Nephron (organoid): Measurements from ENCODE around the gene RNF144A.

Source experiments
- H3K27ac Mint-ChIP-seq, 3 experiments: 2 replicates each; pipeline ENCODE4 v1.8.0; 2020; ENCODE audit warnings: mixed read lengths in 3 of 3, mild to moderate bottlenecking in 2 of 3, moderate library complexity in 1 of 3
- H3K27me3 Mint-ChIP-seq: 2 replicates; pipeline ENCODE4 v1.8.0; 2021; ENCODE audit warnings: low read depth, mild to moderate bottlenecking, moderate library complexity, mixed read lengths
- H3K36me3 Mint-ChIP-seq: 2 replicates; pipeline ENCODE4 v1.8.0; 2020; ENCODE audit warnings: low read depth, mixed read lengths
- H3K4me1 Mint-ChIP-seq: 2 replicates; pipeline ENCODE4 v1.8.0; 2020; ENCODE audit warnings: mixed read lengths
- H3K4me3 Mint-ChIP-seq, 3 experiments: 2 replicates each; pipeline ENCODE4 v1.8.0; 2020; ENCODE audit warnings: mild to moderate bottlenecking in 3 of 3, mixed read lengths in 3 of 3, moderate library complexity in 2 of 3
- H3K9me3 Mint-ChIP-seq: 2 replicates; pipeline ENCODE4 v1.8.0; 2020; ENCODE audit warnings: mixed read lengths
- CTCF ChIP-seq, 3 experiments: fragments of 200-600 bp; sonication (generic); IDR thresholded peaks; one replicate each; pipeline ENCODE4 v1.5.0; 2021; ENCODE audit warnings: antibody characterized with exemption in 3 of 3; ENCODE audit not compliant: unreplicated experiment in 3 of 3

Gene RNF144A

GRCh38 chr2:6878549-6878948, 38.7 kb upstream of the RNF144A start:
- no peak for TF ChIP-seq CTCF (IDR thresholded peaks at IDR 0.05; ENCODE audit: unreplicated experiment in 3 of 3)
- Mint-ChIP-seq H3K4me3 (no peak overlapping the region), H3K27ac (no peak overlapping the region), H3K36me3 (no peaks in the 10 kb centered on the region), H3K4me1 (peaks cover 19% of the 10 kb centered on the region), H3K27me3 (peaks cover 6% of the 10 kb centered on the region), H3K9me3 (peaks cover 18% of the 10 kb centered on the region)

GRCh38 chr2:6879011-6879410, 38.2 kb upstream of the RNF144A start:
- TF ChIP-seq CTCF (IDR thresholded peaks at IDR 0.05; ENCODE audit: unreplicated experiment in 3 of 3): no peak
- H3K36me3 Mint-ChIP-seq: no peaks in the 10 kb centered on the region
- peaks cover 24% of the 10 kb centered on the region for H3K4me1 Mint-ChIP-seq

GRCh38 chr2:6880200-6880733, 36.9 kb upstream of the RNF144A start:
- H3K27me3 Mint-ChIP-seq: peaks cover 6% of the 10 kb centered on the region

More at GRCh38 chr2:6879011-6879410, 38.2 kb upstream of the RNF144A start:
- H3K27ac Mint-ChIP-seq: no peak overlapping the region
- no peak overlapping the region for H3K4me3 Mint-ChIP-seq
- H3K9me3 Mint-ChIP-seq: peaks cover 15% of the 10 kb centered on the region
- peaks cover 6% of the 10 kb centered on the region for H3K27me3 Mint-ChIP-seq

GRCh38 chr2:6881046-6881445, 36.2 kb upstream of the RNF144A start:
- Mint-ChIP-seq H3K4me3 (peak overlapping the region in 1 of 3 experiments; percentile 18), H3K36me3 (no peaks in the 10 kb centered on the region), H3K27me3 (peaks cover 6% of the 10 kb centered on the region), H3K27ac (peak overlapping the region; percentile 59 to 77 (median 66)), H3K4me1 (peaks cover 26% of the 10 kb centered on the region), H3K9me3 (peaks cover 14% of the 10 kb centered on the region)
- no peak for TF ChIP-seq CTCF (IDR thresholded peaks at IDR 0.05; ENCODE audit: unreplicated experiment in 3 of 3)

More at GRCh38 chr2:6880200-6880733, 36.9 kb upstream of the RNF144A start:
- no peak for TF ChIP-seq CTCF (IDR thresholded peaks at IDR 0.05; ENCODE audit: unreplicated experiment in 3 of 3)
- peaks cover 26% of the 10 kb centered on the region for H3K4me1 Mint-ChIP-seq
- H3K4me3 Mint-ChIP-seq: peak overlapping the region in 1 of 3 experiments; percentile 0
- H3K36me3 Mint-ChIP-seq: no peaks in the 10 kb centered on the region
- H3K27ac Mint-ChIP-seq: peak overlapping the region; percentile 56 to 77 (median 66)
- H3K9me3 Mint-ChIP-seq: peaks cover 14% of the 10 kb centered on the region

- peaks cover 6% of the 10 kb centered on the region for H3K27me3 Mint-ChIP-seq
- H3K9me3 Mint-ChIP-seq: peaks cover 14% of the 10 kb centered on the region
- no peak for TF ChIP-seq CTCF (IDR thresholded peaks at IDR 0.05; ENCODE audit: unreplicated experiment in 3 of 3)
- no peak overlapping the region for H3K4me3 Mint-ChIP-seq
- peak overlapping the region; percentile 18 to 77 (median 66) for H3K27ac Mint-ChIP-seq
- H3K4me1 Mint-ChIP-seq: peaks cover 26% of the 10 kb centered on the region
- H3K36me3 Mint-ChIP-seq: no peaks in the 10 kb centered on the region
Observed at GRCh38 chr2:6881516-6881915, 35.7 kb upstream of the RNF144A start.

GRCh38 chr2:6883448-6884122, 33.6 kb upstream of the RNF144A start:
- H3K27ac Mint-ChIP-seq: peak overlapping the region; percentile 8 to 39 (median 18)
- TF ChIP-seq CTCF (IDR thresholded peaks at IDR 0.05; ENCODE audit: unreplicated experiment in 3 of 3): no peak
- H3K4me3 Mint-ChIP-seq: no peak overlapping the region
- H3K9me3 Mint-ChIP-seq: peaks cover 14% of the 10 kb centered on the region
- peaks cover 26% of the 10 kb centered on the region for H3K4me1 Mint-ChIP-seq
- H3K27me3 Mint-ChIP-seq: peaks cover 6% of the 10 kb centered on the region
- H3K36me3 Mint-ChIP-seq: no peaks in the 10 kb centered on the region
